GM12872 (cell line): ENCODE results near the gene MANBA.

Experiments
- CTCF ChIP-seq: IDR thresholded peaks from 3 replicates; pipeline ENCODE4 v1.5.1; 2011; ENCODE audit warnings: low read depth, mild to moderate bottlenecking, low read length, moderate library complexity; ENCODE audit not compliant: insufficient read depth

Gene MANBA

GRCh38 chr4:102599455-102599854 is 161.3 kb downstream of the MANBA start:
- no peak for TF ChIP-seq CTCF

GRCh38 chr4:102598762-102599374 is 161.9 kb downstream of the MANBA start:
- TF ChIP-seq CTCF: no peak

- no peak for TF ChIP-seq CTCF
These were observed 162.5 kb downstream of the MANBA start for GRCh38 chr4:102598086-102598761.

- TF ChIP-seq CTCF: no peak
These were observed 164.2 kb downstream of the MANBA start for GRCh38 chr4:102596532-102596931.

GRCh38 chr4:102594000-102594399 is 166.8 kb downstream of the MANBA start:
- TF ChIP-seq CTCF: no peak

- TF ChIP-seq CTCF: no peak
These were observed 167.6 kb downstream of the MANBA start for GRCh38 chr4:102593147-102593546.

- TF ChIP-seq CTCF: no peak
These were observed 168.5 kb downstream of the MANBA start for GRCh38 chr4:102592256-102592655.

GRCh38 chr4:102589743-102590142 is 171.0 kb downstream of the MANBA start:
- no peak for TF ChIP-seq CTCF
